GM19463 (cell line): ENCODE results near the gene CCL13.
A peak's percentile ranks its signal among the peaks of the same experiment; 100 is the strongest.

Experiments
- ATAC-seq: cut with Tn5 transposase; IDR thresholded peaks from one replicate; pipeline ENCODE4 v1.9.1; 2021; ENCODE audit warnings: mild to moderate bottlenecking, moderate library complexity; ENCODE audit not compliant: unreplicated experiment

Gene CCL13

DNA sequence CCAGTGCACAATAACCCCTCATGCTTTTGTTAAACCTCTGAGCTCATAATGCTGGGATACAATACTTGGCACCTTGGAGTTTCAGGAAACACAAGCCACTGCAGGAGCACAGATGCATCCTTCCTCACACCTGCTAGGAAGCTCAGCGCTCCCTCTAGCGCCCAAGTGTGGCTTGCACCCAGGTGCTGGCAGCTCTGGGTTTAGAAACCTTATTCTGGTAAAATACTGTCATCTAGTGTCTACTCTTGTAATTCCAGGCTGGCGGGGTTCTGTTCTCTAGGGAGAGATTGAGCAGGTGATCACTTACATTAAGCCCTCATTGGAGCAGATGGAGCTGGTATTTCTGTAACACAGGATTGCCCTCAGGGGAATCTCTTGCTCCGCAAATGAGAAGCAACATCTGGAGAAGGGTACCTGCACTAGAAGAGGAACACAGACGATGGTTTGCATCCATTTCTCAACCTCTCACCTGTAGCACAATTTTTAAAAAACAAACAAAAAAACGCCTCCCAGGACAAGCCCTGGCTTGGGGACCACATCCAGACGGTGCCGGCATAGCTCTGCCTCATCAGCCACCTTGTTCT lies 5.3 kb downstream of the CCL13 start:
- no peak for ATAC-seq

GRCh38 chr17:34363183-34363661 lies 6.9 kb downstream of the CCL13 start, which contains the start of gene CCL1:
TSS of gene CCL1 (minus strand) at chr17:34363233. CDS start at chr17:34363161, 72 bp downstream.
- ATAC-seq, result no peak

DNA sequence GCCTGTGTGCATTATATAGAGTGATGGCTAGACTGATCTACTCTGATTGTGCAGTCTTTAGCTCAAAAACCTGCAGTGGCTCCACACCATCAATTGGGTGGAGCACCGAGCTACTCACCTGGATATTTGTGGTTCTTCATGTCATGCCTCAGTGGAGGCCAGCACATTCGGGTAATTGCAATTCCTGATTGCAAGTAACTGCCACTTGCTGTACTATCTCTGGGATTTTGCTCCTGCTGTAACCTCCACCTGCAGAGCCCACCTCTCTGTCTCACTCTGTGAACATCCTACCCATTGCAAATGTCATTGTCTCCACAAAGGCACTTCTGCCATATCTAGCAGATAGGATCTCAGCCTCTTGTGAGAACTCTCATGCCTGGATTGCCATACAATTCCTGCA lies 8.5 kb downstream of the CCL13 start:
- ATAC-seq, result no peak

DNA sequence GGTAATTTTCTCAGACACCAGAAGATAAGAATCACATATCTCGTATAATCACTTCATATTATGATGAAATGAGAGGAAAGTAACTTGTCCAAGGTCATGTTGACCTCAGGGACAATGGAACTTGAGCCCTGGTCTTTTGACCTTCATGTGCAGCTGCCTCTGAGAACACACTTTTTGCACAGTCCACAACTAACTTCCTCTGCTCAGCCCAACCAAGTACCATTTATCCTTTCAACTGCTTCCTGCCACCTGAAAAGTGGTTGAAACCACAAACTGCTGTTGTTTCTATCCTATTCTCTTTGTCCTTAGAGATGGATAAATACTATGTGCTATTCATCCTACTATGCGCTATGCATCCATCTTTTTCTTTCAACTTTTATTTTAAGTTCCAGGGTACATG lies 9.1 kb downstream of the CCL13 start:
- no peak for ATAC-seq

GRCh38 chr17:34366010-34366409 lies 9.7 kb downstream of the CCL13 start:
- no peak for ATAC-seq

DNA sequence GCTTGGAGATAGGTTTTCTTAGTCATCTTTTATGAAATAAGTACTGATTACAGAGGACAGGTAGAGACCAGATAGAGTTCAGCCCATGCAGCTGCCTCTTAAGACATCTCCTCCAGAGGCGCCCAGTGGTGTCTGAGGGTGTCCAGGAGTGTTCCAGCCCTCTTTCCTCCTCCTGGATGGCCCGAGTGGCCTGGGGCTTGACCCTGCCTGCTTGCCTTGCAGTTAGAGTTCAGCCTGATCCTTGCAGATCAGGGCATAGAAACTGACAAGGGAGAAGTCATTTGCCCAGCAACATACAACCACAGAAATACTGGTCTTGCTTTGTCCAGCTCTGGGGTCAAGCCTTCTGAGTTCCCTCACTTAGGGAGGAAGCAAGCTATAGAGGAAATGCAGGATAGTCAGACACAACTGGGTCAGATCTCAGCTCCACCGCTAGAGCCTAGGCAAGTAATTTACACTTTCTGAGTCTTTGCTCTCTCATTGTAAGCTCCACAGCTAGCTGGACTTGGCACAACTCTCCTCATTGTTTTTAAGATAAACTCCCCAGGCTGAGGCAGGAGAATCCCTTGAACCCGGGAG lies 10.3 kb downstream of the CCL13 start:
- no peak for ATAC-seq

- ATAC-seq, result no peak
These were observed 11.4 kb downstream of the CCL13 start for GRCh38 chr17:34367486-34368195.

- no peak for ATAC-seq
These were observed 12.1 kb downstream of the CCL13 start for GRCh38 chr17:34368196-34368945.

DNA sequence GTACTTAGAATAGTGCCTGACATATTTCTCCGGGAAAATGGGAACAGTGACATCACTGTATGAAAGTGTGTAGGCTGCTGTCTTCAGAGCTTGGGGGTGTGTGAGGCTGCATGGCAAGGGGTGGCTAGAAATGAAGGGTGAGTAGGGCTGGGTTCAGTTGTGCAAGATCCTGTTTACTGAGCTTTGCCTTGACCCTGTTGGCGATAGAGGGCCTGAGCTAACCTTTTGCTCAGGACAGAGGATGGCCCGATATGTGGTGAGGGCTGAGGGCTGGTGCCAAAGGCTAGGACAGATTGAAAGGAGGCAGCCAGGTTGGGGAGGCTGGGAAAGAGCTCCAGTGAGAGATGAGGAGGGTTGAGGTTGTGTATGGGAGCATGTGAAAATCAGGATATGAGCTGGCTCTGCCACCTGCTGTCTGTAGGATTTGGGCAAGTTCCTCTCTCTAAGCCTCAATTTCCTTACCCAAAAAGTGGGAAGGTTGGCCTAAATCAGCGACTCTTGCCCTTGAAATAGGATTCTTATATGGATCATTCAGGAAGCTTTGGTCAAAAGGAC lies 12.7 kb downstream of the CCL13 start:
- ATAC-seq, result no peak

DNA sequence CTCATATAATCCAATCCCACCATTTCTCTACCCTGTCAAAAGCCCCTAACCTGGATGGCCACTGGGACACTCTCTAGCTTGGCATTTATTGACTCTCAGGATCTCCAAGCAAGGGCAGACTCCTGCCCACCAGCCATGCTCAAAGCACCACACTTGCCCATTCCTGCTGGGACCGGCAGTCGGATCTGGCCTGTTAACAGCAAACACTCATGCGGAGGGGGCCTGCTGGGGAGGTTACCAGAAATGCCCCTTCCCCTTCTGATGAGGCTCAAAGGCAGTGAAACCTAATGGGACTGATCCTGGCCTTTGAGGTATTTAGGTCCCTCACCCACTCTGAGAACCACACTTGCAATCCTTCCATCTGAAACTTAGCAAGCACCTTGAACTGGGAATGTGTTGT lies 13.3 kb downstream of the CCL13 start:
- no peak for ATAC-seq

GRCh38 chr17:34370376-34370996 lies 14.2 kb downstream of the CCL13 start:
- no peak for ATAC-seq

DNA sequence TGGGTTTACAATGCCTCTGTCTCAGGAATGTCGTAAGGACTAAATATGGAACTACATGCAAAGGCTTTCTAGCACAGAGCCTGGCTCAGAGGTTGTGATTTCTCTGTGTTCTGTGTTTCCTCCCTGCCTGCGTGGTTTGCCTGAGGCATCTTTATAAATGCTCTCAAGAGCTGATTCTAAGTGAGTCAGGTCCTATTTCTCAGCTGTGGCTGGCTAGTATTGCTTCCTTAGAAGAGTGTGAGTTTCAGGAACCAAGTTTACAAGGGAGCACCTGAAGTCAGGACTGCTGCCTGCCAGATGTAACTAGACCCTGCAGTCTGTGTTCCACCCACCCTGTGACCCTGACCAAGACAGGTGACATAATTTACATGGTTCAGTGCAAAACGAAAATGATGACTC lies 14.7 kb downstream of the CCL13 start:
- no peak for ATAC-seq

DNA sequence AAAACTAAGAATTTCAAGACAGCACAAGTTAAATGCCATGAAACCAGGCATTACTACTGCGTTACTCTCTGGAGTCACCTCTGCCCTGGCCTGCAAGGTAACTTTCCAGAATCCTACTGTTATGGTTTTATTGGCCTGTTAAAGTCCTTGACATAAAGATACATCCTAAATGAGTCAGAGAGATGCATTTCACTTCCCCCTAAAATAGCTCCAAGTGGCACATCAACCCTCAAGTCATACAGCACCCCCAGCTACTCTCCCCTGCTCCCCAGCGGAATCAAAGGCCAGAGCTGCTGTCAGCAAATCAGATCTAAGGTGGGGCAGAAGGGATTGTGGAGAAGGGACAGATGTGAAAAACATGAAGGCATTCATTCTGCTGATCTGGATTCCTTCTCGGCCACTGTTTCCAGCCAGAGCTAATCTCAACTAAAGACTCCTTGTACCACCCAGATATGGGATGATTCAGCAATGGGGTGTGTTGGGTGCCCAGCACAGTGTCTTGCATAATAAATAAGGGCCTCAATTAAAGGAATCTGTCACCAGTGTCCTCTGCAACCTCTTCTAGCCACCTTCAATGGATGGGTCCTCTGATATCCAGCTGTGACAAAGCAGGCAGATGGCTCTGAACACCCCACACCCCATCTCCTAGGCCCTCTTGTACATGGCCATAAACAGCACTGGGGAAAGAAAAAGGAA lies 15.3 kb downstream of the CCL13 start:
- ATAC-seq, result no peak

GRCh38 chr17:34374457-34374856 lies 18.2 kb downstream of the CCL13 start:
- no peak for ATAC-seq

- no peak for ATAC-seq
These were observed 19.2 kb downstream of the CCL13 start for GRCh38 chr17:34375426-34375997.

GRCh38 chr17:34377078-34377823 lies 21.0 kb downstream of the CCL13 start:
- no peak for ATAC-seq

GRCh38 chr17:34378664-34379101 lies 22.4 kb downstream of the CCL13 start:
- ATAC-seq, result no peak

DNA sequence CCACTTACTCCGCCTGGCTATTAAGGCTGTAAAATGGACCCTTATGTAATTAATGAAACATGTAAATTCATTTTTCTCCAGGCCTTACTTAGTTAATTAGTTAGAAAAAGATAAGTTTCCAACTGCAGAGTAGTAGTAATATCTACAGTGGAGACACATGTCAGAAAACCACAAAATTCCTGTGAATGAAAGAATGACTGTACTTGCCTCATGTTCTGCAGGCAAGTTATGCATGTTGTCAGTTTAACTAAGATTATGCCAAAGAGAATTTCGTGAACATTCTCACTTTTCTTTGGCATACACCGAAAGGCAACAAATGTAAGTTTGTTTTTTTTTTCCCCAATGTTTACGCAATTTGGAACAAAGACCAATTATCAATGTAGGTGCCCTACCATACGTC lies 23.6 kb downstream of the CCL13 start:
- ATAC-seq, result no peak

GRCh38 chr17:34382621-34383124 lies 26.4 kb downstream of the CCL13 start:
- peak; percentile 39 for ATAC-seq
